H9 (cell line): ENCODE measurements around the gene CLCA4. TPM values are rescaled to one million over a fixed set of nuclear protein-coding genes. Genes with fewer than 3 reads are reported as not detected.

Source experiments
- DNase-seq: peaks from one replicate; pipeline ENCODE4 v3.0.0-alpha.2; 2017
- H2AFZ ChIP-seq: one replicate; pipeline ENCODE4 v1.6.1; 2013; ENCODE audit warnings: mild to moderate bottlenecking, low read length, control low read depth, moderate library complexity
- H2AK5ac ChIP-seq: 2 replicates; pipeline ENCODE4 v1.6.1; 2013; ENCODE audit warnings: low read length, control low read depth, mixed read lengths; ENCODE audit not compliant: insufficient read length
- H2BK120ac ChIP-seq: one replicate; pipeline ENCODE4 v1.6.1; 2013; ENCODE audit warnings: low read depth, mild to moderate bottlenecking, low read length, control low read depth, inconsistent platforms; ENCODE audit not compliant: poor library complexity, severe bottlenecking
- H2BK12ac ChIP-seq: 2 replicates; pipeline ENCODE4 v1.6.1; 2013; ENCODE audit warnings: low read length, control low read depth, mixed read lengths, low read depth; ENCODE audit not compliant: insufficient read length
- H2BK15ac ChIP-seq: 2 replicates; pipeline ENCODE4 v1.6.1; 2013; ENCODE audit warnings: low read depth, low read length, control low read depth
- H2BK20ac ChIP-seq: one replicate; pipeline ENCODE4 v1.6.1; 2013; ENCODE audit warnings: low read depth, mild to moderate bottlenecking, low read length, control low read depth, inconsistent platforms; ENCODE audit not compliant: poor library complexity, severe bottlenecking
- H2BK5ac ChIP-seq: 2 replicates; pipeline ENCODE4 v1.6.1; 2013; ENCODE audit warnings: low read length, control low read depth, mixed read lengths; ENCODE audit not compliant: insufficient read length
- H3K14ac ChIP-seq: 2 replicates; pipeline ENCODE4 v1.6.1; 2013; ENCODE audit warnings: low read length, control low read depth; ENCODE audit not compliant: insufficient read depth
- H3K18ac ChIP-seq: 2 replicates; pipeline ENCODE4 v1.6.1; 2013; ENCODE audit warnings: low read depth, mild to moderate bottlenecking, mixed read lengths, low read length, control low read depth; ENCODE audit not compliant: insufficient read length
- H3K23ac ChIP-seq: 2 replicates; pipeline ENCODE4 v1.6.1; 2013; ENCODE audit warnings: low read length, control low read depth, mixed read lengths, low read depth; ENCODE audit not compliant: insufficient read length
- H3K23me2 ChIP-seq: 2 replicates; pipeline ENCODE4 v1.6.1; 2013; ENCODE audit warnings: low read depth, mild to moderate bottlenecking, mixed read lengths, low read length, control low read depth; ENCODE audit not compliant: insufficient read length, poor library complexity, severe bottlenecking
- H3K27ac ChIP-seq: 2 replicates; pipeline ENCODE4 v1.5.1; 2013; ENCODE audit warnings: low read length, control low read depth, mixed read lengths, low read depth; ENCODE audit not compliant: insufficient read length
- H3K27me3 ChIP-seq: 2 replicates; pipeline ENCODE4 v1.6.1; 2013; ENCODE audit warnings: low read length, control low read depth, inconsistent platforms; ENCODE audit not compliant: insufficient read depth
- H3K4ac ChIP-seq: 2 replicates; pipeline ENCODE4 v1.6.1; 2013; ENCODE audit warnings: low read depth, mild to moderate bottlenecking, control low read depth, inconsistent platforms, low read length, moderate library complexity
- H3K4me1 ChIP-seq: 2 replicates; pipeline ENCODE4 v1.6.1; 2013; ENCODE audit warnings: low read length, control low read depth, inconsistent platforms; ENCODE audit not compliant: insufficient read depth
- H3K4me2 ChIP-seq: 2 replicates; pipeline ENCODE4 v1.6.1; 2013; ENCODE audit warnings: low read length, control low read depth, mixed read lengths; ENCODE audit not compliant: insufficient read length, insufficient read depth
- H3K56ac ChIP-seq: 2 replicates; pipeline ENCODE4 v1.6.1; 2013; ENCODE audit warnings: low read depth, mild to moderate bottlenecking, mixed read lengths, low read length, control low read depth; ENCODE audit not compliant: insufficient read length
- H3K79me1 ChIP-seq: 2 replicates; pipeline ENCODE4 v1.6.1; 2013; ENCODE audit warnings: low read depth, mild to moderate bottlenecking, moderate library complexity, low read length, control low read depth, inconsistent platforms; ENCODE audit not compliant: insufficient read depth, poor library complexity, severe bottlenecking
- H3K79me2 ChIP-seq: 2 replicates; pipeline ENCODE4 v1.6.1; 2013; ENCODE audit warnings: low read length, control low read depth, inconsistent platforms; ENCODE audit not compliant: insufficient read depth
- H3K9ac ChIP-seq: 2 replicates; pipeline ENCODE4 v1.6.1; 2013; ENCODE audit warnings: low read length, control low read depth, mixed read lengths; ENCODE audit not compliant: insufficient read length; ENCODE audit errors: extremely low read depth
- H3K9me3 ChIP-seq: one replicate; pipeline ENCODE4 v1.6.1; 2013; ENCODE audit warnings: low read depth, low read length, inconsistent platforms; ENCODE audit not compliant: control insufficient read depth
- H3T11ph ChIP-seq: one replicate; pipeline ENCODE4 v1.6.1; 2013; ENCODE audit warnings: mild to moderate bottlenecking, low read length, control low read depth, inconsistent platforms
- H4K20me1 ChIP-seq: one replicate; pipeline ENCODE4 v1.6.1; 2013; ENCODE audit not compliant: control insufficient read depth, insufficient read length, insufficient read depth
- H4K5ac ChIP-seq: 2 replicates; pipeline ENCODE4 v1.6.1; 2013; ENCODE audit warnings: low read depth, mild to moderate bottlenecking, mixed read lengths, low read length, control low read depth; ENCODE audit not compliant: insufficient read length
- H4K8ac ChIP-seq: replicated peaks from 2 replicates; pipeline ENCODE4 v1.6.1; 2013; ENCODE audit warnings: low read length, control low read depth, mixed read lengths, low read depth; ENCODE audit not compliant: insufficient read length
- H4K91ac ChIP-seq: 2 replicates; pipeline ENCODE4 v1.6.1; 2013; ENCODE audit warnings: low read depth, mild to moderate bottlenecking, moderate library complexity, mixed read lengths, low read length, control low read depth; ENCODE audit not compliant: insufficient read length
- H3K27ac Mint-ChIP-seq, 3 experiments: 2 replicates in 2 of 3; 3 replicates in 1 of 3; pipeline ENCODE4 v1.8.0; 2020 to 2021; ENCODE audit warnings: mixed read lengths in 3 of 3, mild to moderate bottlenecking in 1 of 3, moderate library complexity in 1 of 3
- H3K27me3 Mint-ChIP-seq: 2 replicates; pipeline ENCODE4 v1.8.0; 2021; ENCODE audit warnings: low read depth, mild to moderate bottlenecking, moderate library complexity, mixed read lengths
- H3K36me3 Mint-ChIP-seq, 3 experiments: 2 replicates in 2 of 3; 3 replicates in 1 of 3; pipeline ENCODE4 v1.8.0; 2020 to 2021; ENCODE audit warnings: low read depth in 3 of 3, mixed read lengths in 3 of 3; ENCODE audit not compliant: insufficient read depth in 1 of 3
- H3K4me1 Mint-ChIP-seq, 2 experiments: 2 replicates each; pipeline ENCODE4 v1.8.0; 2020; ENCODE audit warnings: mixed read lengths in 2 of 2
- H3K4me3 Mint-ChIP-seq, 2 experiments: 2 replicates in 1 of 2; 3 replicates in 1 of 2; pipeline ENCODE4 v1.8.0; 2020 to 2021; ENCODE audit warnings: mild to moderate bottlenecking in 2 of 2, mixed read lengths in 2 of 2, moderate library complexity in 1 of 2
- H3K9me3 Mint-ChIP-seq, 2 experiments: 2 replicates in 1 of 2; 3 replicates in 1 of 2; pipeline ENCODE4 v1.8.0; 2020; ENCODE audit warnings: mild to moderate bottlenecking in 2 of 2, mixed read lengths in 2 of 2, moderate library complexity in 1 of 2
- WGBS: extraction: QIAGEN DNeasy Blood & Tissue Kit; methylation state at CpG from one replicate; pipeline ENCODE4 v1.1.7; 2013; ENCODE audit warnings: missing lambda C conversion rate, low lambda C conversion rate, mixed read lengths; ENCODE audit not compliant: insufficient read length; ENCODE audit errors: extremely low coverage; 5-methylcytosine and 5-hydroxymethylcytosine counted together
- total RNA-seq: library from RNA; stranded (reverse); gene quantifications from 2 replicates; pipeline ENCODE4 v1.2.1, GENCODE V29; 2021
- TF ChIP-seq, protein P1 (sequence below): fragments of 200-600 bp; sonication (generic); conservative IDR thresholded peaks from 3 replicates; pipeline ENCODE4 v1.8.0; 2021; ENCODE audit warnings: antibody characterized with exemption, mild to moderate bottlenecking

Gene CLCA4
- total RNA-seq, 1 experiment from 2014 or later, result not detected

DNA sequence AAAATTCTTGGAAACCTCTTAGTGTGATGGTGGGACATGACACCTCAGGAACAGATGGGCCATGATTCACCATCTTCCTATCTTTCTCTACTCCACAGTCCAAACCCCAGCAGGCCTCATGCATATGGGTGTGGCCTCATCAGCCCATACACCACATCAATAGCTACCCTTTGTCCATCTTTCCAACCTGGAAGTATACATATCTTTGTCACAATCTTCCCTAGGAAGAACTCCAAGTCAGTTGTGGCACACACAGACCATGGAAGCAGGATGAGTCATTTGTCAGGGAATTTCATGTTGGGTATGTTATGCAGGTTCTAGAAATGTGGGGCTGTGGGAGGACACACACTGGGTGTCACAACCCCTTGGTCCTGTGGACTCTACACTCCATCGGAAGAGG, 30.5 kb upstream of the CLCA4 start:
- Mint-ChIP-seq H3K27ac (no peak overlapping the region; a peak in 2 of 7 replicates), H3K4me1 (peaks cover 2 to 10% of the 10 kb centered on the region in 2 experiments; a peak in 2 of 4 replicates), H3K27me3 (no peaks in the 10 kb centered on the region), H3K36me3 (no peaks in the 10 kb centered on the region), H3K4me3 (no peak overlapping the region), H3K9me3 (no peaks in the 10 kb centered on the region)
- H2BK20ac ChIP-seq, result no peak overlapping the region
- no peak overlapping the region for H2AK5ac ChIP-seq
- H3K27ac ChIP-seq, result no peak overlapping the region
- H3K4me1 ChIP-seq, result no peaks in the 10 kb centered on the region
- H2BK120ac ChIP-seq, result no peak overlapping the region
- H4K8ac ChIP-seq, result no peak overlapping the region
- H3K9me3 ChIP-seq, result no peaks in the 10 kb centered on the region
- no peaks in the 10 kb centered on the region for H3K27me3 ChIP-seq
- H3K9ac ChIP-seq, result no peak overlapping the region
- no peak overlapping the region for H2BK12ac ChIP-seq
- H3K23ac ChIP-seq, result no peak overlapping the region
- no peak overlapping the region for H3K18ac ChIP-seq
- H3K4me2 ChIP-seq, result no peak overlapping the region
- no peak overlapping the region for H4K5ac ChIP-seq
- H2AFZ ChIP-seq, result no peak overlapping the region
- no peak overlapping the region for H3K56ac ChIP-seq
- H3K4ac ChIP-seq, result no peak overlapping the region
- no peak for DNase-seq
- no peak overlapping the region for H2BK5ac ChIP-seq
- no CpG with 5 or more reads among the region's 1 CpG for WGBS
- no peak overlapping the region for H3K14ac ChIP-seq
- no peaks in the 10 kb centered on the region for H4K20me1 ChIP-seq
- no peaks in the 10 kb centered on the region for H3K79me2 ChIP-seq
- no peak overlapping the region for H4K91ac ChIP-seq
- TF ChIP-seq, protein P1, sequence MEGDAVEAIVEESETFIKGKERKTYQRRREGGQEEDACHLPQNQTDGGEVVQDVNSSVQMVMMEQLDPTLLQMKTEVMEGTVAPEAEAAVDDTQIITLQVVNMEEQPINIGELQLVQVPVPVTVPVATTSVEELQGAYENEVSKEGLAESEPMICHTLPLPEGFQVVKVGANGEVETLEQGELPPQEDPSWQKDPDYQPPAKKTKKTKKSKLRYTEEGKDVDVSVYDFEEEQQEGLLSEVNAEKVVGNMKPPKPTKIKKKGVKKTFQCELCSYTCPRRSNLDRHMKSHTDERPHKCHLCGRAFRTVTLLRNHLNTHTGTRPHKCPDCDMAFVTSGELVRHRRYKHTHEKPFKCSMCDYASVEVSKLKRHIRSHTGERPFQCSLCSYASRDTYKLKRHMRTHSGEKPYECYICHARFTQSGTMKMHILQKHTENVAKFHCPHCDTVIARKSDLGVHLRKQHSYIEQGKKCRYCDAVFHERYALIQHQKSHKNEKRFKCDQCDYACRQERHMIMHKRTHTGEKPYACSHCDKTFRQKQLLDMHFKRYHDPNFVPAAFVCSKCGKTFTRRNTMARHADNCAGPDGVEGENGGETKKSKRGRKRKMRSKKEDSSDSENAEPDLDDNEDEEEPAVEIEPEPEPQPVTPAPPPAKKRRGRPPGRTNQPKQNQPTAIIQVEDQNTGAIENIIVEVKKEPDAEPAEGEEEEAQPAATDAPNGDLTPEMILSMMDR, result no peak
- H3T11ph ChIP-seq, result no peak overlapping the region
- H3K79me1 ChIP-seq, result no peaks in the 10 kb centered on the region
- no peaks in the 10 kb centered on the region for H3K23me2 ChIP-seq
- no peak overlapping the region for H2BK15ac ChIP-seq
